ENCODE measurements around the gene L3MBTL4. TPM values are rescaled to one million over a fixed set of nuclear protein-coding genes. Genes with fewer than 3 reads are reported as not detected.

The L3MBTL4 gene
- total and polyA plus RNA-seq, 4 donors: 2.3 to 15.0 (median 5.0) TPM

DNA sequence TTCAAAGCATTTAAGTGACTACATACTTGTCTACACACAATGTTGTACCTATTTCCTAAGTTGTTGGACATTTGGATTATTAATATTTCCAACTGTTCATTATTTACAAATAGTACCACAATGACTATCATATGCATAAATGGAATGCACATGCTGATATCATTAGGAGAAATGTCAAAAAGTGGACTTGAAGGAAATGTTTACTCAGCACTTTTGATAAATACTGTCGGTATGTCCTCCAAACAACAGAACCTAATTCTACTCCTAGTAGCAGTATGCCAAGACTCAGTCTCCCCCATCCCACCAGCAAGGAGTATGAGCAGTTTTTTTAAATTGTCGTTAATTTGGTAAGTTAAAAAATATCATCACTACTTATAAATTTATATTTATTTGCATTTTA is 116.8 kb downstream of the L3MBTL4 start:
- no peaks in the 10 kb centered on the region for H3K4me1 ChIP-seq (ENCODE audit: control insufficient read depth in 4 of 4, insufficient read depth in 4 of 4, low read length in 3 of 4)
- no peak overlapping the region for H3K27ac ChIP-seq (ENCODE audit: low read depth in 1 of 2, low read length in 2 of 2)
- DNase-seq (ENCODE audit: low spot score): no peak
- H3K9ac ChIP-seq (ENCODE audit: low read depth in 1 of 2, low read length in 2 of 2): no peak overlapping the region
- WGBS: 80% methylated on average over 2 of the region's 2 CpGs
- H3K27me3 ChIP-seq (ENCODE audit: control insufficient read depth in 4 of 4, insufficient read depth in 4 of 4, low read length in 3 of 4): no peaks in the 10 kb centered on the region
- no peaks in the 10 kb centered on the region for H3K9me3 ChIP-seq (ENCODE audit: control insufficient read depth in 4 of 4, low read length in 3 of 4)
- peaks cover 0 to 4% (median 2%) of the 10 kb centered on the region in 4 donors for H3K36me3 ChIP-seq (ENCODE audit: control insufficient read depth in 4 of 4, insufficient read depth in 3 of 4, low read depth in 1 of 4, low read length in 3 of 4)
- no peak overlapping the region for H3K4me3 ChIP-seq (ENCODE audit: low read depth in 1 of 3, low read length in 3 of 3)
- TF ChIP-seq TAF1 (conservative IDR thresholded peaks at IDR 0.05) (no peak), RXRA (IDR thresholded peaks at IDR 0.05) (no peak), JUND (IDR thresholded peaks at IDR 0.05) (no peak), FOXA2 (IDR thresholded peaks at IDR 0.05) (no peak), HNF4A (conservative IDR thresholded peaks at IDR 0.05) (no peak), HNF4G (IDR thresholded peaks at IDR 0.05) (no peak), ZBTB33 (IDR thresholded peaks at IDR 0.05) (no peak), RAD21 (IDR thresholded peaks at IDR 0.05) (no peak), NR2F2 (IDR thresholded peaks at IDR 0.05) (no peak), EGR1 (IDR thresholded peaks at IDR 0.05; ENCODE audit: low read depth in 2 of 2) (no peak), GABPA (IDR thresholded peaks at IDR 0.05 in 1 of 2, conservative IDR thresholded peaks at IDR 0.05 in 1 of 2) (no peak), FOXA1 (IDR thresholded peaks at IDR 0.05) (no peak), SP1 (IDR thresholded peaks at IDR 0.05) (no peak), CTCF (IDR thresholded peaks at IDR 0.05; ENCODE audit: low read depth, low read length, missing input control) (no peak), YY1 (IDR thresholded peaks at IDR 0.05) (no peak)
- TF ChIP-seq, protein P1, sequence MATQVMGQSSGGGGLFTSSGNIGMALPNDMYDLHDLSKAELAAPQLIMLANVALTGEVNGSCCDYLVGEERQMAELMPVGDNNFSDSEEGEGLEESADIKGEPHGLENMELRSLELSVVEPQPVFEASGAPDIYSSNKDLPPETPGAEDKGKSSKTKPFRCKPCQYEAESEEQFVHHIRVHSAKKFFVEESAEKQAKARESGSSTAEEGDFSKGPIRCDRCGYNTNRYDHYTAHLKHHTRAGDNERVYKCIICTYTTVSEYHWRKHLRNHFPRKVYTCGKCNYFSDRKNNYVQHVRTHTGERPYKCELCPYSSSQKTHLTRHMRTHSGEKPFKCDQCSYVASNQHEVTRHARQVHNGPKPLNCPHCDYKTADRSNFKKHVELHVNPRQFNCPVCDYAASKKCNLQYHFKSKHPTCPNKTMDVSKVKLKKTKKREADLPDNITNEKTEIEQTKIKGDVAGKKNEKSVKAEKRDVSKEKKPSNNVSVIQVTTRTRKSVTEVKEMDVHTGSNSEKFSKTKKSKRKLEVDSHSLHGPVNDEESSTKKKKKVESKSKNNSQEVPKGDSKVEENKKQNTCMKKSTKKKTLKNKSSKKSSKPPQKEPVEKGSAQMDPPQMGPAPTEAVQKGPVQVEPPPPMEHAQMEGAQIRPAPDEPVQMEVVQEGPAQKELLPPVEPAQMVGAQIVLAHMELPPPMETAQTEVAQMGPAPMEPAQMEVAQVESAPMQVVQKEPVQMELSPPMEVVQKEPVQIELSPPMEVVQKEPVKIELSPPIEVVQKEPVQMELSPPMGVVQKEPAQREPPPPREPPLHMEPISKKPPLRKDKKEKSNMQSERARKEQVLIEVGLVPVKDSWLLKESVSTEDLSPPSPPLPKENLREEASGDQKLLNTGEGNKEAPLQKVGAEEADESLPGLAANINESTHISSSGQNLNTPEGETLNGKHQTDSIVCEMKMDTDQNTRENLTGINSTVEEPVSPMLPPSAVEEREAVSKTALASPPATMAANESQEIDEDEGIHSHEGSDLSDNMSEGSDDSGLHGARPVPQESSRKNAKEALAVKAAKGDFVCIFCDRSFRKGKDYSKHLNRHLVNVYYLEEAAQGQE (IDR thresholded peaks at IDR 0.05): no peak
- TF ChIP-seq, protein P2, sequence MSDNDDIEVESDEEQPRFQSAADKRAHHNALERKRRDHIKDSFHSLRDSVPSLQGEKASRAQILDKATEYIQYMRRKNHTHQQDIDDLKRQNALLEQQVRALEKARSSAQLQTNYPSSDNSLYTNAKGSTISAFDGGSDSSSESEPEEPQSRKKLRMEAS (IDR thresholded peaks at IDR 0.05): no peak
- TF ChIP-seq, protein P3, sequence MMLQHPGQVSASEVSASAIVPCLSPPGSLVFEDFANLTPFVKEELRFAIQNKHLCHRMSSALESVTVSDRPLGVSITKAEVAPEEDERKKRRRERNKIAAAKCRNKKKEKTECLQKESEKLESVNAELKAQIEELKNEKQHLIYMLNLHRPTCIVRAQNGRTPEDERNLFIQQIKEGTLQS (IDR thresholded peaks at IDR 0.05): no peak

Data from liver (tissue), 9 donors.